Activated CD4-positive, alpha-beta T cell treated with anti-CD3 and anti-CD28 coated beads, Interleukin-2, amount 50 U/mL, for 24 hours (primary cell): ENCODE results near the gene DLG5.

Experiments used
- DNase-seq, 2 donors: peaks; one replicate each; pipeline ENCODE4 v3.0.0-alpha.2; 2020; ENCODE audit warnings: low read depth in 1 of 2, low spot score in 1 of 2

Gene DLG5

DNA sequence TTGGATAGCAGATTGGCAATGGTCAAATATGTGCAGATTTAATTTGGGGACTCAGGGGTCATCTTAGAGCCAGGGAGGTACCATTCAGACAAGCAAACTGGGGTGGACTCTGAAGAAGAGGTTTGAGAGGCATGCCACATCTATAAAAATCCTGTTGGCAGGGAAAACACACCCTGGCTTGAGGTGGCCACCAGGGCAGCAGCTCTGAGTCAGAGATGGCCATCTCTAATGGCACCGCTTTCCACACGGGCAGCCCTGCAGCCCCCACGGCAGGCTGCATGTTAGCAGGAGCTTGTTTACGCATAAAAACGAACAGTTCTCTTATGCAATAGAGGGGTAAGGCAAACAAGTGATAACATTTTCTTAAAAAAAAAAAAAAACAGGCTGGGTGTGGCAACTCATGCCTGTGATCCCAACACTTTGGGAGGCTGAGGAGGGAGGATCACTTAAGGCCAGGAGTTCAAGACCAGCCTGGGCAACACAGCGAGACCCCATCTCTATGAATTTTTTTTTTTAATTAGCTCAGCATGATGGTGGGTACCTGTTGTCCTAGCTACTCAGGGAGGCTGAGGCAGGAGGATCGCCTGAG lies 14.9 kb downstream of the DLG5 start:
- no peak for DNase-seq

DNA sequence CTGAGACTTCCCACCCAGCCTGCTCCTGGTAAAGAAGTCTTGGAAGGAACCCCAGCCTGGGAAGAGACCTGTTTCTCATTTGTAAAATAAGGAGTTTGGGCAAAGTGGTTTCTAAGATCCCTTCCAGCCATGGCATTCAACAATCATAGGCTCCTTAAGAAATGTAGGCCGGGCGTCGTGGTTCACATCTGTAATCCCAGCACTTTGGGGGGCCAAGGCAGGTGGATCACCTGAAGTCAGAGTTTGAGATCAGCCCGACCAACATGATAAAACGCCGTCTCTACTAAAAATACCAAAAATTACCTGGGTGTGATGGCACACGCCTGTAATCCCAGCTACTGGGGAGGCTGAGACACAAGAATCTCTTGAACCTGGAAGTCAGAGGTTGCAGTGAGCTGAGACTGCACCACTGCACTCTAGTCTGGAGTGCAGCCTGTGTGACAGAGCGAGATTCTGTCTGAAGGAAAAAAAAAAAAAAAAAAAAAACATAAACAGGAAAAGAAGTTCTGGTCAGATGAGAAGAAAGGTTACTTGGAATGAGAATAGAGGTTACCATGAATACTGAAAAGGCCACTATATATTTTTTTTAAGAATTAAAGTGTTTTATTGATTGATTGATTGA lies 15.9 kb downstream of the DLG5 start:
- DNase-seq: no peak

DNA sequence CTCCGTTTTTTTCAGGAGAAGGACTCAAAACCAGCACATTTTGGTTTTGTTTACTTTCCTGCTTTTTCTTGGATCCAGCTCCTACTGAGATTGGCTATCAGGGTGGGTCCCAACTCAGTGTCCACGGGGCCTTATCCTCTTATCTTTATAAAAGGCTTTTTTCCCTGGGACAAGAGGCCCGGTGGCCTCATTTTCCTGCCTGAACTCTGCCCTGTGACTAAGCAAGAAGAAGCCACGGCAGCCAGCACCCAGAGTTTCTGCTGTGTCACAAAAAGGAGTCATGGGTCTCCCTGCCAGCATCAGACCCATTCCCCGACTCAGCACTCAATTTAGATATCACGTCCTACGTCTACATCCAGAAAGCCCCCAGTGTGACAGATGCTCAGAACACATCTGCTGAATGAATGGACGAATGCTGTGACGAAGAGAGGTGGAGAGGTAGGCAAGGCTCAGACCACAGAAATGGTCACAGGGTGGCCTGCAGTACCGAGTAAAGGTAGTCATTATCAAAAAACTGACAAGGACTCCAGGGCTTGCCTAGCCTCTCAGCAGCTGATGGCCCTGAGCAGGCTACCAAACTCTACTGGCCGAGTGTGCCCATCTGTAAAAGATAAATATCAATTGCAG lies 16.7 kb downstream of the DLG5 start:
- no peak for DNase-seq

DNA sequence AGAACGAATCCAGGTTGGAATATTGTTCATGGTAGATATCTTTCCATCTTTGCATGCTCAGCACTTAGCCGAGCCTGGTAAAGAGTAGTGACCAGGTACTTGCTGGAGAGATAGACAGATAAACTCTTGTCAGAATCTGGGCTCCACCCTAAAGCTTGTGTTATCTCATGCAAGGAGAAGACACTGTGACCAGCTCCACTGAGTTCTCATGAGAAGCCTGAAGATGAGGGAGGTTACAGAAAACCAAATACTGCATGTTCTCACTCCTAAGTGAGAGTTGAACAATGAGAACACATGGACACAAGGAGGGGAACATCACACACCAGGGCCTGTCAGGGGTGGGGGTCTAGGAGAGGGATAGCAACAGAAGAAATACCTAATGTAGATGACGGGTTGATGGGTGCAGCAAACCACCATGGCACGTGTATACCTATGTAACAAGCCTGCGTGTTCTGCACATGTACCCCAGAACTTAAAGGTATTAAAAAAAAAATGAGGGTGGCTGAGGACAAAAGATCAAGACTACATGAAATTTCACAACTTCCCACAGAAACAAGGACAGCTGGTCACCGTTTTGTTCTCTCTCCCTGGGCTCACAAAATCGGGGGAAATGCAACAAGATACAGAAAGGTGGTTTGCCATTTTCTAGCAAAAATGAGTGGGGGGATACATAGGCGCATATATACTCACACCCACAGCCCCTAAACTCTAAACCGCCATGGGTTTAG lies 17.4 kb downstream of the DLG5 start:
- DNase-seq: no peak

DNA sequence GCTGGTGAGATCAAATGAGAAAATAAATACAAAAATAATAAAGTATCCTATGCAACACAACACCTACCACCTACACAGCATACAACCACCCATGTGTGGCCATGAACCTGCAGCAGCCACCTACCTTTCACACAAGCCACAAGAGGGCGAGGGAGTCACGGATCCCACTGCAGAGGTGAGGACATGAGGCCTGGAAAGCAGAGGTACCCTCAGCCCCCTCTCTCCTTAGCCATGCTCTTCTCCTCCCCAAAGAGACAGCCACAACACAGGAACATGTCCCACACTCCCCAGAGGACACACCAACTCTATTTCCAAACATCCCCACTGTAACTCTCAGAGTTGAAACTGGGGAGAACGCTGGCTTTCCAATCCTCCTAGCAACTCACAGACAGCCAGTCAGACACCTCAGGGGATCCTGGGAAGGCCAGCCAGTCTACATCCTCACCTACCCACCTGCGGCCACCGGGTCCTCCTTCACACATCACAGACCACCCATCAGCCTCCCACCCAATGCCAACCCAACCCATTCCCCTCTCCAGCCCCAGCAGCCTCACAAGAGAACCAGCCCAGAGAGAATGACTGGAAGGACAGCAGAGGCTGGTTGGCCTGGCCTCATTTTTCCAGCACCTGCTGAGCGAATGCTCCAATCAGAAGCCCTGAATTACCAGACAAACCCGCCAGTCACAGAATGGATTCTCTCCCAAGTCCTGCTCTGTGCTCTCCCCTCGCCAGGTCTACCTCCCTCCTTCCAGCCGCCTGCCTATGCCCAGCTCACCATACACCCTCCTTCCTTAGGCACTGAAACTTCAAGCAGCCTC lies 18.4 kb downstream of the DLG5 start:
- DNase-seq: no peak

DNA sequence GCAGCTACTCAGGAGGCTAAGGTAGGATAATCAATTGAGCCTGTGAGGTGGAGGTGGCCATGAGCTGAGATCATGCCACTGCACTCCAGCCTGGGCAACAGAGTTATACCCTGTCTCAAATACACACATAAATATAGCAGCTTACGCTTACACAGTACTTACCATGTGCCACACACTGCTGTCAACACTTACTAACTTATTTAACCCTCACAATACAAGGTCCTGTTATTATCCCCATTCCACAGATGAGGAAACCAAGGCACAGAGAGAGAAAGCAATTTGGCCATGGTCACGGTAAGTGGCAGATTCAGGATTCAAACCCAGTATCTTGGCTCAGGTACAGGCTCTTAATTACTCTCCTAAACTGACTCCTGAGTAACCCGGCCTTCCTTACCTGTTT lies 19.1 kb downstream of the DLG5 start:
- no peak for DNase-seq

DNA sequence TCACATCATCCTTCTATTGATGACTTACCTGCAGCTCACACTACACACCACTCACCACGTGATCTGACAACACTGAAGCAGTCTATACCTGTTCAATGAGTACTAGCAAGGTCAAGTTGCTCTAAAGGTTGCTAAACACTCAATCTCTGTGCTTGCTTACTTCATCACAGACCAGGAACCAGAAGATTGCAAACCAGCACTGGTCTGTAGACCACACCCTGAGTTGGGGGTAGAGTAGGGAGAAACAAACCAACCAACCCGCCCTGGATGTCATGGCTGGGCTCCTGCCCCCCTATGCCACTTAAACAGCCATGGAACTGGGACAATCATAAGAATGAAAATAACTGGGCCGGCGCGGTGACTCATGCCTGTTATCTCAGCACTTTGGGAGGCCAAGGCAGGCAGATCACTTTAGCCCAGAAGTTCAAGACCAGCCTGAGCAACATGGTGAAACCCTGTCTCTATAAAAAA lies 19.6 kb downstream of the DLG5 start:
- DNase-seq: no peak

DNA sequence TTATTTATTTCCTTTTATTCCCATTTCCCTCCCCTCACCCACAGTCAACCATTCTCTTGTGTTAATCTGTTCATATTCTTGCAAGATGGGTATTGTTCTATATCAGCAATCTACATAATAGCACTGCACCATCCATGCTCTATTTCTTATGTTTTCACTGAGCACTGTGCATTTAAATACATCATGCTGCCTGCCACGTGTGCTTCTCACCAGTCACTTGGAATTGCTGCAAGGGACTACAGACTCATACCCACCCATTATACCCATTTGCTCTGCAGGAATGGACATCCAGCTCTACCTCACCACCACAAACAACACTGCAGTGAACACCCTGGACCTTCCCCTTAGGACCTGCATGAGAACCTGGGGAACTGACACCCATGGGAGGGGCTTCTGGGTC lies 20.8 kb downstream of the DLG5 start:
- no peak for DNase-seq

DNA sequence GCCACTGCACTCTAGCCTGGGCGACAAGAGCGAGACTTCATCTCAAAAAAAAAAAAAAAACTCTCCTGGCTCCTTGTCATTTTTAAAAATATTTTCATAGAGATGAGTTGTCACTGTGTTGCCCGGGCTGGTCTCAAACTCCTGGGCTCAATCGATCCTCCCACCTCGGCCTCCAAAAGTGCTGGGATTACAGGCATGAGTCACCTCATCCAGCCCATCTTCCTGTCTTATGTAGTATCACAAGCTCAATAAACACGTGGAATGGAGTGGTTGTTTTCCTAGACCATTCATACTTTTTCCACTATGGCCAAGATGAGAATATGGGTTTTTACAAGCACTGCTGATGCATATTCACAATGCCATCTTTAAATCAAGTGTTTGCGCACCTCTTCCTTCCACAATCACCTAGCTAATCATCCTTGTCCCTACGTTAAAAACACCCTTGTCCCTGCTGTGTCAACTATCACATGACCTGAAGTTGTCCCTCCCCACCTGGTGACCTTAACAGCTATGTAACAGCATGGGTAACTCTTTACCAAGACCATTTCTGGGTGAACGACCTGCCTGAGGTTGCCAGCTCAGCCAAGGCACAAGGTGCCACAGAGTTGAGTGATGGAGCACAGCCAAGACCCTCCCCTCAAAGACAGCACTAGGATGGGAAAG lies 21.3 kb downstream of the DLG5 start:
- no peak for DNase-seq

DNA sequence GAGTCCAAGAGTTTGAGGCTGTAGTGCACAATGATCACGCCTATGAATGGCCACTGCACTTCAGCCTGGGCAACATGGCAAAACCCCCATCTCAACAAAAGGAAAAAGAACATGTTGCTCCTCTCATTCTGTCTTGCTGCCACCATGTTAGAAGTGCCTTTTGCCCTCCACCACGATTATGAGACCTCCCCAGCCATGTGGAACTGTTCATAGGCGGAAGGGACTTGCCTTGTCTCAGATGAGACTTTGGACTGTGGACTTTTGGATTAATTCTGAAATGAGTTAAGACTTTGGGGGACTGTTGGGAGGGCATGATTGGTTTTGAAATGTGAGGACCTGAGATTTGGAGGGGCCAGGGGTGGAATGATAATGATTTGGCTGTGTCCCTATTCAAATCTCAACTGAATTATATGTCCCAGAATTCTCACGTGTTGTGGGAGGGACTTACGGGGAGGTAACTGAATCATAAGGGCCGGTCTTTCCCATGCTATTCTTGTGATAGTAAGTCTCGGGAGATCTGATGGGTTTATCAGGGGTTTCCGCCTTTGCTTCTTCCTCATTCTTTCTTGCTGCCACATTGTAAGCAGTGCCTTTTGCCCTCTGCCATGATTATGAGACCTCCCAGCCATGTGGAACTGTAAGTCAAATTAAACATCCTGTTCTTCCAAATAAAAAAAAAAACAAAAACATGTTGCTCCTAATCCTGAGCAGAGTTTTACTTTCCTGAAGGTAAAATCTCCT lies 22.3 kb downstream of the DLG5 start:
- no peak for DNase-seq

DNA sequence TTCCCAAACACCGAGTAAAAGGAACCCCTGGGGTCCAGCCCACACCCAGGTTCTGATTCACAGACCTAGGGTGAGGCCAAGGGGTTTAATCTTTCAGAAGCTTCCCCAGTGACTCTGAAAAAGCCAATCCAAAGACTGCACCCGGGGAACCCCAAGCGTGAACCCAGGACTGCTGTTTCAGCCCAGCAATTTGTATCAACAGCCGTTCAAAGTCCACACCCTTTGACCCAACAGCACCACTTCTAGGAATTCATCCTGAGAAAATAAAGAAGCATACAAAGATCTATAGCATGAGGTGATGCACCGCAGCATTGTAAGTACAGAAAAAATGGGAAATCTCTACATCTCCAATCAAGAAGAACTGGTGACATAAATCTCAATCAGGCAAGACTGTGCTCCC lies 24.4 kb downstream of the DLG5 start:
- no peak for DNase-seq

DNA sequence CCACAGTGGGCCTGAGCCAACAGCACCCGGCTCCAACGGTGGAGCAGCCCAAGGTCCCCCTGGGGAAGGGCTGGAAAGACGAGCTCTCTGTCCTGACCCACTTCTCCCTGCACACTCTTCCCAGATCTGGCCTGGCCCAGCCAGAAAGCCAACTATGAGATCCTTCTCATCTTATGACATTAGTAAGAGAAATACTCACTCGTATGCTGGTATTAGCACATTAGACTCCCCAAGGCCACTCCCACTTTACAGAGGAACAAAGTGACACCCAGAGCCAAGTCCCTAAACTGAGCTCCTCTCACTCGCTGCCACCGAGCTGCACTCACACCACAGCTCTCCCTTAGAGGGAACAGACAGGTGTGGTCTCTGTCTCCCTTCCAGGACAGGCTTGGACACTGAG lies 24.8 kb downstream of the DLG5 start:
- no peak for DNase-seq

DNA sequence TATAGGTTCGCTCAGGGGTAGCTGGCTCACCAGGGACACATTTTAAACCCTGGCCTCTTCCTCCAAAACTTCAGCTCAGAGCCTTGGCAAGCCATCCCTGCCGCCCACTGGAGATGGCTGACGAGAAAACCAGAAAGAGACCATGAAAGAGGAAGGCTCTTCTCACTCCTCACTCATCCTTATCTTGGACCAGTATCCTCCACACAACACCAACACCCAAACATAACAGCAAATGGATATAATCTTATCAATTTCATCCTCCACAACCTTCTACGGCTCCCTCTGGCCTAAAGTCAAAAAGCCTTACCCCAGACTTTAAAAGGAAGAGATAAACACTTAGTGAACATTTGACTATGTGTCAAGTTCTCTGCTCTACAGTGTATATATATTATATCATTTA lies 26.9 kb downstream of the DLG5 start:
- no peak for DNase-seq

DNA sequence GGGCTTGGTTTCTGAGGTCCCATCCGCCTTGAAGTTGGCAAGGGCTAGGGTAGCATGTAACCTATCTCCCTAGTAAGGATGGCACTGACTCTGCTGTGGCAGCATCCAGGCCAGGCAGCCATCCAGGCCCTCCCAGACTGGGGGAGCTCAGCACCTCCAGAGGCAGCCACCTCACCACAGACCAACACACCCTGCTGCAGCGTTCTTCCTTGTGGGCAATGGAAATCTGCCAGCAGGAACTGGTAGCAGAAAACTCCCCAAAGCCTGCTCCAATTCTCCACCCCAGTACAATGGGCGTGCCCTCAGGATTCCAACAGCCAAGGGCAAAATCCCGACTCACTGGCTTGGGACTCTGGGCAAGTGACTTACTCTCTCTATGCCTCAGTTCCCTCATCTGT lies 27.5 kb downstream of the DLG5 start:
- no peak for DNase-seq

DNA sequence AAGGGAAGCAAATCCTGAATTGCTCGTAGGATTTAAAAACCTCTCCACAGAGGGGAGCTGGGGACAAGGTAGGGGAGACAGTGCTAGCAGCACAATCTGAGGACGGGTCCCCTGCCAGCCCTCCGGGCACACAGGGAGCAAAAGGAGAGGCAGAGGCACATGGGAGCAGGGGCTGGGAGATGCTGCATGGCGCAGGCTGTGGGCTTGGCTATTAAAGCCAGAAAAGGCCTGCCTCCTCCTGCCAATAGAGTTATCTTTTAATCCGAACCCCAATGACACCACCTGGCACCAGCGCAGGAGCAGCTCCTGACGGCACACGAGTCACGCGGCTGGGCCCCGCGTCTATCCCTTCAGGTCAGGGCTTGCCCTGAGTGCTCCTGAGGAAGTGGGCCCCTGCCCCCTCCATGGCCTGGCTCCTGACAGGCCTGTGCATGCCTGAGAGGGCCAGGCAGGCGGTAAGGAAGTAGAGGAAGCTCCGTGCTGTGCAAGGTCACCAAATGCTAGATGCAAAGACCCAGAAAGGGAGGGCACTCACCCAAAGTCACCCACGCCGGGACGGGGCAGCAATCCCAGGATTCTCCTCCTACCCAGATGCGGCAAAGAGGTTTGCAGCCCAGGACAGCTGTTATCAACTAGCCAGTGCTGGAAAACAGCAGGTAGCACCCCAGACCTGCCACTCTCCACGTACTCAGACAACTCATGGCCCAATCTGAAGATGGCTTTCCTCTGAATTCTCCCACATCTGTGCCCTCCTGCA lies 28.1 kb downstream of the DLG5 start:
- DNase-seq: no peak

DNA sequence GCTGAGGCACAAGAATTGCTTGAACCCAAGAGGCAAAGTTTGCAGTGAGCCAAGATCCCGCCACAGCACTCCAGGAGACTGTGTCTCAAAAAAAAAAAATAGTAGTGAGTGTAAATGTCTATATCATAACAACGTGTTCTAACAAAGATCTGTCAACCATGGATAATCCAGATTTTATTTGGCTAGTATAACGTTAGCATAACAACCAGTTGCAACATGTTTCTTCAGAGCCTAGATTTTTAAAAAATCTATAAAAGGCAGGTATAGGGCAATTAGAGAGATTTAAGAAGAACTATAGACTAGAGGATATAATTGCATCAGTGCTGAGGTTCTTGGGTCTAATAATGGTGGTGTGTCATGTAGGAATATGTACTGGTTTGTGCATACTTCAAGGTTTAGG lies 30.5 kb downstream of the DLG5 start:
- no peak for DNase-seq

DNA sequence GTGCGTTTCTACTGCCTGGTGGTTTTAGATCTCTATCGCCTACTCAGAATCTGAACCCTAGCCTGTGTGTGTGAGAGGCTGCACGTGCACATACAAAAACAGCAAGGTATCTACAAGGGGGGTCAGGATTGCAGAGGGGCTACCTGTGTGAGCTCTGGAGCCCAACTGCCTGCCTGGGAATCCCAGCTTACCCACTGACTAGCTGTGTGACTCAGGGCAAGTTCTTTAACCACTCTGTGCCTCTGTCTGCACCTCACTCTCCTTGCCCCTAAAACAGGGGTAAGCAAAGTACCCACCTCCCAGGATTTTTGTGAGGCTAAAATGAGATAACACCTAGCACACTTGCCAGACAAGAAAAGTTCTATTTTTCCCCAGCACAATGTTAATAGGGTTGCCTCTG lies 32.5 kb downstream of the DLG5 start:
- no peak for DNase-seq

DNA sequence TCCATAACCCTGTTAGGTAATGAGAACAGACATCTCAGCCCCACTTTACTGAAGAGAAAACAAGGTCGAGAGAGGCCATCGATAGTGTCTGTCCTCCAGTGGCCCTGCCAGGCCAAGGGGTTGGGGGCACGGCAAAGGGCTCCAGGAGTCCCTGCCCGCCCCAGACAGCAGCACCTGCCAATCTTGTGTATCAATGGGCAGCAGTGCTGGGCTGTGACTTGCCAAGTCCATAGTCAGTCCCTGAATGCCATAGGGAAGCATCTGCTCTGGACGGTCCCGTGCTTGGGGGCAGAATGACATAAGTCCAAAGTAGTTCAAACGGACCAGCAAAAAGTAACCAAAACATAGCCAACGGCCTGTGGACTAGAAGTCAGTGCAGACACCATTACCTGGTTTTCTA lies 33.2 kb downstream of the DLG5 start:
- DNase-seq: no peak

DNA sequence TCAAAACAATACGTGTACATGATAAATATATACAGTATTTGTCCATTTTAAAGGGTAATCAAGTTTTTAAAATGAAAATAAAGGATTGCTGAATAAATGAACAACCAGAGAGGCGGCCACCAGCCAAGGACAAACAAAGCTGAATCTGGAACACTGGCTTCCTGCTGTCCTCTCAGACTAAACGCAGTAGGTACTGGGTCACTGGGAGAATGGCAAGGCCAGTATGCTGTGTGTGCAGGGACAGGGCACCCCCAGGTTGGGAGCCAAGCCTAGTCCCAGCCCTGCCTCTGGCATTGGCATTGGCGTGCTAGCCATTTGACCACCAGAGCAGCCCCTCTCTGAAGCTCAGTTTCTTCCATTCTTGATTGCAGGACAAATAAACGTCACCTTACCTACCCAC lies 33.8 kb downstream of the DLG5 start:
- no peak for DNase-seq
